ENCODE data around the gene FCHSD1. TPM values are rescaled to one million over a fixed set of nuclear protein-coding genes. Genes with fewer than 3 reads are reported as not detected.

The FCHSD1 gene
- polyA plus RNA-seq, 4 donors = 8.3 to 22.0 (median 13.6) TPM

- Histone ChIP-seq H3K4me1 (ENCODE audit: control insufficient read depth in 3 of 3, insufficient read depth in 2 of 3, low read depth in 1 of 3, low read length in 2 of 3) (peaks cover 0 to 24% (median 0%) of the 10 kb centered on the region in 3 donors), H3K36me3 (ENCODE audit: control insufficient read depth in 3 of 3, insufficient read depth in 2 of 3, low read depth in 1 of 3, low read length in 3 of 3) (peaks cover 0 to 23% (median 2%) of the 10 kb centered on the region in 3 donors), H3K4me3 (ENCODE audit: low read depth in 1 of 3, low read length in 3 of 3) (peak within 1 kb of the TSS; percentile 84 to 100 (median 84)), H3K27ac (ENCODE audit: low read depth in 1 of 3, low read length in 2 of 3) (peak within 1 kb of the TSS; percentile 35 to 90 (median 66)), H3K27me3 (ENCODE audit: control insufficient read depth in 3 of 3, insufficient read depth in 3 of 3, low read length in 3 of 3) (peaks cover 0 to 16% (median 0%) of the 10 kb centered on the region in 3 donors), H3K9me3 (ENCODE audit: control insufficient read depth in 2 of 2, insufficient read depth in 1 of 2, low read depth in 1 of 2, low read length in 1 of 2) (no peaks in the 10 kb centered on the region)
- DNase-seq (peak; percentile 91 to 97), FAIRE-seq (no peak)
- WGBS, 3 donors = 1% methylated on average over 45 to 55 of the region's 55 CpGs
Measured at GRCh38 chr5:141636413-141637122, 14.7 kb downstream of the FCHSD1 start, which contains the start of the genes HDAC3 and RELL2. HDAC3 (minus strand) TSS chr5:141636849; CDS start chr5:141636790, 59 bp downstream. RELL2 (plus strand) TSS chr5:141636997; CDS start chr5:141638226, 1,229 bp downstream.

GRCh38 chr5:141636106-141636412 is 15.2 kb downstream of the FCHSD1 start:
- no peak for DNase-seq
- H3K27me3 ChIP-seq (ENCODE audit: control insufficient read depth in 3 of 3, insufficient read depth in 3 of 3, low read length in 3 of 3) = peaks cover 0 to 16% (median 0%) of the 10 kb centered on the region in 3 donors
- FAIRE-seq = no peak
- H3K27ac ChIP-seq (ENCODE audit: low read depth in 1 of 3, low read length in 2 of 3) = peak overlapping the region in 2 of 3 donors; percentile 66 to 90
- peaks cover 0 to 24% (median 0%) of the 10 kb centered on the region in 3 donors for H3K4me1 ChIP-seq (ENCODE audit: control insufficient read depth in 3 of 3, insufficient read depth in 2 of 3, low read depth in 1 of 3, low read length in 2 of 3)
- WGBS, 3 donors = 4 to 5% (median 5%) methylated on average over 4 of the region's 4 CpGs
- peaks cover 0 to 20% (median 2%) of the 10 kb centered on the region in 3 donors for H3K36me3 ChIP-seq (ENCODE audit: control insufficient read depth in 3 of 3, insufficient read depth in 2 of 3, low read depth in 1 of 3, low read length in 3 of 3)
- peak overlapping the region; percentile 84 to 100 (median 84) for H3K4me3 ChIP-seq (ENCODE audit: low read depth in 1 of 3, low read length in 3 of 3)
- no peaks in the 10 kb centered on the region for H3K9me3 ChIP-seq (ENCODE audit: control insufficient read depth in 2 of 2, insufficient read depth in 1 of 2, low read depth in 1 of 2, low read length in 1 of 2)

GRCh38 chr5:141635646-141636045 is 15.6 kb downstream of the FCHSD1 start:
- H3K27ac ChIP-seq (ENCODE audit: low read depth in 1 of 3, low read length in 2 of 3) = peak overlapping the region in 1 of 3 donors; percentile 66

GRCh38 chr5:141634720-141635119 is 16.5 kb downstream of the FCHSD1 start:
- H3K36me3 ChIP-seq (ENCODE audit: control insufficient read depth in 3 of 3, insufficient read depth in 2 of 3, low read depth in 1 of 3, low read length in 3 of 3) = peaks cover 0 to 13% (median 2%) of the 10 kb centered on the region in 3 donors
- FAIRE-seq (no peak), DNase-seq (no peak)
- no peak overlapping the region for H3K27ac ChIP-seq (ENCODE audit: low read depth in 1 of 3, low read length in 2 of 3)
- peaks cover 0 to 16% (median 0%) of the 10 kb centered on the region in 3 donors for H3K27me3 ChIP-seq (ENCODE audit: control insufficient read depth in 3 of 3, insufficient read depth in 3 of 3, low read length in 3 of 3)
- WGBS, 3 donors = 83 to 87% (median 87%) methylated on average over 6 of the region's 6 CpGs
- H3K9me3 ChIP-seq (ENCODE audit: control insufficient read depth in 2 of 2, insufficient read depth in 1 of 2, low read depth in 1 of 2, low read length in 1 of 2) = no peaks in the 10 kb centered on the region
- H3K4me1 ChIP-seq (ENCODE audit: control insufficient read depth in 3 of 3, insufficient read depth in 2 of 3, low read depth in 1 of 3, low read length in 2 of 3) = peaks cover 0 to 24% (median 0%) of the 10 kb centered on the region in 3 donors
- H3K4me3 ChIP-seq (ENCODE audit: low read depth in 1 of 3, low read length in 3 of 3) = no peak overlapping the region

More at GRCh38 chr5:141635646-141636045, 15.6 kb downstream of the FCHSD1 start:
- Histone ChIP-seq H3K36me3 (ENCODE audit: control insufficient read depth in 3 of 3, insufficient read depth in 2 of 3, low read depth in 1 of 3, low read length in 3 of 3) (peaks cover 0 to 17% (median 2%) of the 10 kb centered on the region in 3 donors), H3K27me3 (ENCODE audit: control insufficient read depth in 3 of 3, insufficient read depth in 3 of 3, low read length in 3 of 3) (peaks cover 0 to 16% (median 0%) of the 10 kb centered on the region in 3 donors), H3K9me3 (ENCODE audit: control insufficient read depth in 2 of 2, insufficient read depth in 1 of 2, low read depth in 1 of 2, low read length in 1 of 2) (no peaks in the 10 kb centered on the region), H3K4me1 (ENCODE audit: control insufficient read depth in 3 of 3, insufficient read depth in 2 of 3, low read depth in 1 of 3, low read length in 2 of 3) (peaks cover 0 to 24% (median 0%) of the 10 kb centered on the region in 3 donors), H3K4me3 (ENCODE audit: low read depth in 1 of 3, low read length in 3 of 3) (peak overlapping the region in 2 of 3 donors; percentile 84 to 100)
- 46 to 60% (median 51%) methylated on average over 7 of the region's 7 CpGs for WGBS, 3 donors
- no peak for DNase-seq
- no peak for FAIRE-seq

GRCh38 chr5:141633871-141634561 is 17.2 kb downstream of the FCHSD1 start:
- Histone ChIP-seq H3K4me3 (ENCODE audit: low read depth in 1 of 3, low read length in 3 of 3) (no peak overlapping the region), H3K9me3 (ENCODE audit: control insufficient read depth in 2 of 2, insufficient read depth in 1 of 2, low read depth in 1 of 2, low read length in 1 of 2) (no peaks in the 10 kb centered on the region), H3K27ac (ENCODE audit: low read depth in 1 of 3, low read length in 2 of 3) (no peak overlapping the region), H3K36me3 (ENCODE audit: control insufficient read depth in 3 of 3, insufficient read depth in 2 of 3, low read depth in 1 of 3, low read length in 3 of 3) (peaks cover 0 to 20% (median 2%) of the 10 kb centered on the region in 3 donors), H3K27me3 (ENCODE audit: control insufficient read depth in 3 of 3, insufficient read depth in 3 of 3, low read length in 3 of 3) (peaks cover 0 to 16% (median 0%) of the 10 kb centered on the region in 3 donors), H3K4me1 (ENCODE audit: control insufficient read depth in 3 of 3, insufficient read depth in 2 of 3, low read depth in 1 of 3, low read length in 2 of 3) (peaks cover 0 to 24% (median 0%) of the 10 kb centered on the region in 3 donors)
- no peak for FAIRE-seq
- DNase-seq = no peak
- WGBS, 3 donors = 63 to 84% (median 71%) methylated on average over 5 of the region's 5 CpGs

- peaks cover 0 to 16% (median 0%) of the 10 kb centered on the region in 3 donors for H3K4me1 ChIP-seq (ENCODE audit: control insufficient read depth in 3 of 3, insufficient read depth in 2 of 3, low read depth in 1 of 3, low read length in 2 of 3)
- no peak overlapping the region for H3K4me3 ChIP-seq (ENCODE audit: low read depth in 1 of 3, low read length in 3 of 3)
- no peak for FAIRE-seq
- peaks cover 0 to 4% (median 0%) of the 10 kb centered on the region in 3 donors for H3K27me3 ChIP-seq (ENCODE audit: control insufficient read depth in 3 of 3, insufficient read depth in 3 of 3, low read length in 3 of 3)
- H3K27ac ChIP-seq (ENCODE audit: low read depth in 1 of 3, low read length in 2 of 3) = no peak overlapping the region
- H3K36me3 ChIP-seq (ENCODE audit: control insufficient read depth in 3 of 3, insufficient read depth in 2 of 3, low read depth in 1 of 3, low read length in 3 of 3) = peaks cover 0 to 31% (median 5%) of the 10 kb centered on the region in 3 donors
- DNase-seq = no peak
- 86 to 93% (median 90%) methylated on average over 2 of the region's 2 CpGs for WGBS, 3 donors
- no peaks in the 10 kb centered on the region for H3K9me3 ChIP-seq (ENCODE audit: control insufficient read depth in 2 of 2, insufficient read depth in 1 of 2, low read depth in 1 of 2, low read length in 1 of 2)
Measured at GRCh38 chr5:141632650-141633049, 18.6 kb downstream of the FCHSD1 start.

- H3K4me3 ChIP-seq (ENCODE audit: low read depth in 1 of 3, low read length in 3 of 3) = no peak overlapping the region
- no peak overlapping the region for H3K27ac ChIP-seq (ENCODE audit: low read depth in 1 of 3, low read length in 2 of 3)
- H3K9me3 ChIP-seq (ENCODE audit: control insufficient read depth in 2 of 2, insufficient read depth in 1 of 2, low read depth in 1 of 2, low read length in 1 of 2) = no peaks in the 10 kb centered on the region
- H3K36me3 ChIP-seq (ENCODE audit: control insufficient read depth in 3 of 3, insufficient read depth in 2 of 3, low read depth in 1 of 3, low read length in 3 of 3) = peaks cover 4 to 45% (median 6%) of the 10 kb centered on the region in 3 donors
- no peak for DNase-seq
- H3K4me1 ChIP-seq (ENCODE audit: control insufficient read depth in 3 of 3, insufficient read depth in 2 of 3, low read depth in 1 of 3, low read length in 2 of 3) = peaks cover 0 to 9% (median 0%) of the 10 kb centered on the region in 3 donors
- H3K27me3 ChIP-seq (ENCODE audit: control insufficient read depth in 3 of 3, insufficient read depth in 3 of 3, low read length in 3 of 3) = no peaks in the 10 kb centered on the region
- FAIRE-seq = no peak
- 97 to 99% (median 98%) methylated on average over 5 of the region's 5 CpGs for WGBS, 3 donors
Measured at GRCh38 chr5:141630570-141631140, 20.6 kb downstream of the FCHSD1 start.

GRCh38 chr5:141628175-141628788 is 22.9 kb downstream of the FCHSD1 start:
- 93 to 100% (median 95%) methylated on average over 6 of the region's 6 CpGs for WGBS, 3 donors
- H3K9me3 ChIP-seq (ENCODE audit: control insufficient read depth in 2 of 2, insufficient read depth in 1 of 2, low read depth in 1 of 2, low read length in 1 of 2) = no peaks in the 10 kb centered on the region
- DNase-seq (no peak), FAIRE-seq (no peak)
- H3K4me1 ChIP-seq (ENCODE audit: control insufficient read depth in 3 of 3, insufficient read depth in 2 of 3, low read depth in 1 of 3, low read length in 2 of 3) = no peaks in the 10 kb centered on the region
- peaks cover 4 to 56% (median 8%) of the 10 kb centered on the region in 3 donors for H3K36me3 ChIP-seq (ENCODE audit: control insufficient read depth in 3 of 3, insufficient read depth in 2 of 3, low read depth in 1 of 3, low read length in 3 of 3)
- no peak overlapping the region for H3K27ac ChIP-seq (ENCODE audit: low read depth in 1 of 3, low read length in 2 of 3)
- no peaks in the 10 kb centered on the region for H3K27me3 ChIP-seq (ENCODE audit: control insufficient read depth in 3 of 3, insufficient read depth in 3 of 3, low read length in 3 of 3)
- no peak overlapping the region for H3K4me3 ChIP-seq (ENCODE audit: low read depth in 1 of 3, low read length in 3 of 3)
